Stimulated activated CD8-positive, alpha-beta memory T cell treated with anti-CD3 and anti-CD28 coated beads, Interleukin-4, amount 100 ng/mL, for 1 hour (primary cell): ENCODE data around the gene HAUS1.

Experiments
- DNase-seq, 2 donors: peaks; one replicate each; pipeline ENCODE4 v3.0.0-alpha.2; 2020; ENCODE audit warnings: low read depth in 2 of 2, low spot score in 1 of 2

HAUS1 gene

GRCh38 chr18:46104128-46104911 is at the start of gene HAUS1:
Gene HAUS1 (plus strand): TSS chr18:46104385. CDS start chr18:46104412, 27 bp downstream.
- peak; percentile 67 to 71 for DNase-seq

- DNase-seq, result no peak
These were observed 49.0 kb upstream of the HAUS1 start for GRCh38 chr18:46054956-46055837.

- DNase-seq, result no peak
These were observed 48.4 kb upstream of the HAUS1 start for GRCh38 chr18:46055838-46056230.

- DNase-seq, result no peak
These were observed 43.8 kb upstream of the HAUS1 start for GRCh38 chr18:46060359-46060841.

GRCh38 chr18:46061387-46061786 is 42.8 kb upstream of the HAUS1 start:
- DNase-seq, result no peak

GRCh38 chr18:46061796-46062195 is 42.4 kb upstream of the HAUS1 start:
- DNase-seq, result no peak

GRCh38 chr18:46062781-46063180 is 41.4 kb upstream of the HAUS1 start:
- DNase-seq, result no peak

GRCh38 chr18:46067438-46068007 is 36.7 kb upstream of the HAUS1 start:
- no peak for DNase-seq

- DNase-seq, result no peak
These were observed 35.4 kb upstream of the HAUS1 start for GRCh38 chr18:46068763-46069162.

- DNase-seq, result no peak
These were observed 34.7 kb upstream of the HAUS1 start for GRCh38 chr18:46069524-46069923.

GRCh38 chr18:46070232-46070631 is 34.0 kb upstream of the HAUS1 start:
- no peak for DNase-seq

GRCh38 chr18:46070815-46071652 is 33.2 kb upstream of the HAUS1 start:
- DNase-seq, result no peak

- DNase-seq, result peak; percentile 37 to 43
These were observed 32.4 kb upstream of the HAUS1 start, which contains the start of gene PSTPIP2 for GRCh38 chr18:46071653-46072375. Gene PSTPIP2 (minus strand): TSS chr18:46072260. CDS start chr18:46072188, 72 bp downstream.

- no peak for DNase-seq
These were observed 31.8 kb upstream of the HAUS1 start for GRCh38 chr18:46072376-46072867.

- DNase-seq, result no peak
These were observed 31.2 kb upstream of the HAUS1 start for GRCh38 chr18:46072959-46073358.

- peak in 1 of 2 donors; percentile 24 for DNase-seq
These were observed 30.5 kb upstream of the HAUS1 start for GRCh38 chr18:46073474-46074331.

GRCh38 chr18:46079336-46079735 is 24.8 kb upstream of the HAUS1 start:
- no peak for DNase-seq

GRCh38 chr18:46080156-46080555 is 24.0 kb upstream of the HAUS1 start:
- no peak for DNase-seq

GRCh38 chr18:46084431-46084830 is 19.8 kb upstream of the HAUS1 start:
- no peak for DNase-seq
